ENCODE results near the gene KRTCAP2. TPM values are rescaled to one million over a fixed set of nuclear protein-coding genes. Genes with fewer than 3 reads are reported as not detected.
A peak's percentile ranks its signal among the peaks of the same experiment; 100 is the strongest.
"Not testable (repeated sequence)": the region's sequence is repeated elsewhere in the genome, so short reads cannot be mapped to it uniquely, and the experiment has no call there.

Gene KRTCAP2
- total RNA-seq, 4 donors from 2014 or later, result 77.1 to 180 (median 113) TPM

GRCh38 chr1:155196893-155197638, 24.0 kb upstream of the KRTCAP2 start:
- Histone ChIP-seq H3K36me3 (peaks cover 20% of the 10 kb centered on the region), H3K4me1 (peaks cover 39% of the 10 kb centered on the region), H3K27ac (no peak overlapping the region), H3K27me3 (no peaks in the 10 kb centered on the region), H3K9me3 (no peaks in the 10 kb centered on the region), H3K4me3 (no peak overlapping the region)
- DNase-seq (ENCODE audit: low spot score in 2 of 2), result peak in 1 of 2 donors; percentile 59
- WGBS, result 84% methylated on average over 14 of the region's 20 CpGs
- TF ChIP-seq CTCF (IDR thresholded peaks at IDR 0.05) (no peak), POLR2A (IDR thresholded peaks at IDR 0.05) (no peak), POLR2AphosphoS5 (IDR thresholded peaks at IDR 0.05) (no peak), EP300 (IDR thresholded peaks at IDR 0.05) (no peak)

- no peak for DNase-seq (ENCODE audit: low spot score in 2 of 2)
- no peak overlapping the region for H3K4me3 ChIP-seq
- H3K27me3 ChIP-seq, result no peaks in the 10 kb centered on the region
- WGBS, result 79% methylated on average over 6 of the region's 6 CpGs
- H3K36me3 ChIP-seq, result peaks cover 20% of the 10 kb centered on the region
- H3K27ac ChIP-seq, result peak overlapping the region; percentile 89
- H3K9me3 ChIP-seq, result no peaks in the 10 kb centered on the region
- TF ChIP-seq EP300 (IDR thresholded peaks at IDR 0.05) (no peak), POLR2A (IDR thresholded peaks at IDR 0.05) (no peak)
- peaks cover 42% of the 10 kb centered on the region for H3K4me1 ChIP-seq
These were observed 23.2 kb upstream of the KRTCAP2 start for GRCh38 chr1:155196103-155196892.

DNA sequence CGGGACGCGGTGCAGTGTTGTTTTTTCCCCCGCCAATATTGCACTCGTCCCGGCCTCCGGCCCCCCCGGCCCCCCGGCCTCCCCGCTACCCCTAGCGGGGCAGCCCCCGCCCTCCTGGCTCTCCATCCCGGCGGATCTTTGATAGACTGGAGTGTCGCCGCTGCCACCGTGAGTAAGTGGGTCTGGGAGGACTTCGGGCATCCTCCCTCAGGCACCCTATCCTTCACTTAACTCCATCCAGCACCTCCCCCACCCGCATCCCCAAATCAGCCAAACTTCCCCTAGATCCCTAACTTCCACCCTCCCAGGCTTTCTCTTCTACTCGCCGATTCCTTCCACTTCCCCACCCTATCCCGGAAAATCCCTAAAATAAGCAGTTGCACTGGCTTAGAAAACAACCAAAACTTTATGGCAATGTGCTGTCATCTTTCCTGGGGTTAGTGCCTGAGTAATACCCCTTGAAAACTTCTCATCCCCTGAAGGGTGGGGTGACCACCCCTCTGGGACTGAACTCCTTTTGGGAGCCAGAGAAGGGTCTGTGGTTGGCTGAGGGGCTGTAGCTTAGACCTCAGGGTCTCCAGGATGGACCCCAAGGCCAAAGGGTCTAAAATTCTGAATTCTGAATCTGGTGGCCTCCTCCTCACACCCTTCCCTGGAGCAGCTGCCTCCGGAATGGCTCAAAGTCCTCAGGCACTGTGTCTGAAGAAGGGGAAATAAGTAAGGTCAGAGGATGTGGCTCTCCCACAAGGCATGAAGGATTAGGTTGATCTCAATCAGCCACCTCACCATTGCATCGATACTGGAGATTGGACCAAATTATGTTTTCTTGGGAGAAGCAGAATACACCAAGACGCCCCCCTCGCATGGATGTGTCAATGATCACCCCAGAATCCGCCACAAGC, 22.3 kb upstream of the KRTCAP2 start:
- Histone ChIP-seq H3K4me3 (peak overlapping the region; percentile 62), H3K27me3 (no peaks in the 10 kb centered on the region), H3K4me1 (peaks cover 42% of the 10 kb centered on the region), H3K36me3 (peaks cover 14% of the 10 kb centered on the region), H3K9me3 (no peaks in the 10 kb centered on the region), H3K27ac (peak overlapping the region; percentile 89)
- DNase-seq (ENCODE audit: low spot score in 2 of 2), result peak in 1 of 2 donors; percentile 76
- TF ChIP-seq POLR2AphosphoS5 (IDR thresholded peaks at IDR 0.05), result no peak
- TF ChIP-seq EP300 (IDR thresholded peaks at IDR 0.05), result no peak
- TF ChIP-seq CTCF (IDR thresholded peaks at IDR 0.05), result no peak
- TF ChIP-seq POLR2A (IDR thresholded peaks at IDR 0.05), result no peak
- WGBS, result 9% methylated on average over 18 of the region's 27 CpGs

- Histone ChIP-seq H3K4me1 (peaks cover 42% of the 10 kb centered on the region), H3K4me3 (peak overlapping the region; percentile 62), H3K27ac (peak overlapping the region; percentile 89)
- whole genome bisulfite sequencing, result 4% methylated on average over 14 of the region's 16 CpGs
- DNase-seq (ENCODE audit: low spot score in 2 of 2); H3K27me3 ChIP-seq; H3K9me3 ChIP-seq; H3K36me3 ChIP-seq: not testable (repeated sequence)
These were observed 20.8 kb upstream of the KRTCAP2 start for GRCh38 chr1:155193991-155194240.

DNA sequence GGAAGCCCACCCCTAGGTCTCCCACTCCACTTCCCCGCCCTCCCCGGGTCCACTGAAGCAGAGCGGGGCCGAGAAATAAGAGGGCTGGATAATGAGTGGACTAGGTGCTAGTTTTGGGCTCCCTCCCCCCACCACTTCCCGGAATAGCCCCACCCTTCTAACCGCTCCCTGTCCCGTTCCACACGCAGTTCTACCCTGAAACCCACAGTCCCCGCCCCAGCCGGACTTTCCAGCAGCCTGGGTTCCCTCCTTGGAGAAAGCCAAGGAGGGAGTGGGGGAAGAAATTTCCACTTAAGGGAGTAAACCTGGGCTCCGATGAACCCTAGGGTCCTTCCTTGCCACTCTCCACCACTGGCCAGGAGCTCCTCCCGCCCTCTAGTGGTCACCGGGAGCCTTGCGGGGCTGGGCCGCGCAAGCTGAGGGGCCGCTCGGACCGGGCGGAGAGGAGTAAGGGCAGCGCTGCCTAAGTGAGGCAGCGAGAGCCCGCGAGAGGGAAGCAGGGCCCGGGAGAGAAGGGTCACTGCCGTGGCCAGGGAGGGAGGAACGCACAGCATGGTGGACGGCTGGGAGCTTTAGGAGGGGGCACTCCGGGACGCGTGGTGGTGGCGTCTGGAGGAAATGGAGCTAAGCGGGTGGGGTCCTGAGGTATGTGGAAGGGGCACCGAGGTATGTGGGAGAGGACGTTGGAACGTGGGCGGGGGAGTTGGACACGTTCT, 20.3 kb upstream of the KRTCAP2 start:
- TF ChIP-seq EP300 (IDR thresholded peaks at IDR 0.05), result no peak
- TF ChIP-seq POLR2A (IDR thresholded peaks at IDR 0.05), result peak in 1 of 2 donors; percentile 47
- peak; percentile 93 to 98 for TF ChIP-seq CTCF (IDR thresholded peaks at IDR 0.05)
- TF ChIP-seq POLR2AphosphoS5 (IDR thresholded peaks at IDR 0.05), result peak in 1 of 3 donors; percentile 69
- 1% methylated on average over 17 of the region's 38 CpGs for WGBS
- H3K9me3 ChIP-seq, result no peaks in the 10 kb centered on the region
- no peaks in the 10 kb centered on the region for H3K27me3 ChIP-seq
- peaks cover 42% of the 10 kb centered on the region for H3K4me1 ChIP-seq
- H3K4me3 ChIP-seq, result peak overlapping the region; percentile 62
- peaks cover 7% of the 10 kb centered on the region for H3K36me3 ChIP-seq
- DNase-seq (ENCODE audit: low spot score in 2 of 2), result peak; percentile 93 to 97
- H3K27ac ChIP-seq, result peak overlapping the region; percentile 89
